Measurements from ENCODE around the gene KLHDC1.
"Not testable (repeated sequence)": the region's sequence is repeated elsewhere in the genome, so short reads cannot be mapped to it uniquely, and the experiment has no call there.

The KLHDC1 gene

GRCh38 chr14:49732896-49733295 is 40.0 kb downstream of the KLHDC1 start:
- no peak overlapping the region for H3K4me3 ChIP-seq (ENCODE audit: low read depth, low read length)
- TF ChIP-seq CTCF (IDR thresholded peaks at IDR 0.05; ENCODE audit: low read depth, low read length, missing control alignments) = no peak
- no peak for DNase-seq (ENCODE audit: low read depth)

- no peak for TF ChIP-seq CTCF (IDR thresholded peaks at IDR 0.05; ENCODE audit: low read depth, low read length, missing control alignments)
- no peak for DNase-seq (ENCODE audit: low read depth)
- no peak overlapping the region for H3K4me3 ChIP-seq (ENCODE audit: low read depth, low read length)
These were observed 40.9 kb downstream of the KLHDC1 start for GRCh38 chr14:49733836-49734235.

GRCh38 chr14:49735669-49736068 is 42.7 kb downstream of the KLHDC1 start:
- H3K4me3 ChIP-seq (ENCODE audit: low read depth, low read length); DNase-seq (ENCODE audit: low read depth): not testable (repeated sequence)

GRCh38 chr14:49745191-49745590 is 52.3 kb downstream of the KLHDC1 start:
- TF ChIP-seq CTCF (IDR thresholded peaks at IDR 0.05; ENCODE audit: low read depth, low read length, missing control alignments) = no peak
- no peak for DNase-seq (ENCODE audit: low read depth)
- no peak overlapping the region for H3K4me3 ChIP-seq (ENCODE audit: low read depth, low read length)

- not testable (repeated sequence) for H3K4me3 ChIP-seq (ENCODE audit: low read depth, low read length); DNase-seq (ENCODE audit: low read depth)
These were observed 53.6 kb downstream of the KLHDC1 start for GRCh38 chr14:49746476-49746875.

- TF ChIP-seq CTCF (IDR thresholded peaks at IDR 0.05; ENCODE audit: low read depth, low read length, missing control alignments) = no peak
These were observed 61.7 kb downstream of the KLHDC1 start for GRCh38 chr14:49754570-49755097.

GRCh38 chr14:49755378-49755777 is 62.5 kb downstream of the KLHDC1 start:
- DNase-seq (ENCODE audit: low read depth) = no peak
- no peak for TF ChIP-seq CTCF (IDR thresholded peaks at IDR 0.05; ENCODE audit: low read depth, low read length, missing control alignments)
- H3K4me3 ChIP-seq (ENCODE audit: low read depth, low read length) = no peak overlapping the region

More at GRCh38 chr14:49754570-49755097, 61.7 kb downstream of the KLHDC1 start:
- H3K4me3 ChIP-seq (ENCODE audit: low read depth, low read length) = no peak overlapping the region
- DNase-seq (ENCODE audit: low read depth) = no peak

- DNase-seq (ENCODE audit: low read depth) = no peak
- no peak for TF ChIP-seq CTCF (IDR thresholded peaks at IDR 0.05; ENCODE audit: low read depth, low read length, missing control alignments)
- H3K4me3 ChIP-seq (ENCODE audit: low read depth, low read length) = no peak overlapping the region
These were observed 69.1 kb downstream of the KLHDC1 start for GRCh38 chr14:49761839-49762551.

Measured in GM12864 (cell line).